GM13977 (cell line): ENCODE results near the gene SCPEP1.
A peak's percentile ranks its signal among the peaks of the same experiment; 100 is the strongest.
"Not testable (repeated sequence)": the region's sequence is repeated elsewhere in the genome, so short reads cannot be mapped to it uniquely, and the experiment has no call there.

Experiments used
- DNase-seq: peaks from one replicate; pipeline ENCODE4 v3.0.0; 2012; ENCODE audit warnings: low spot score
- CTCF ChIP-seq: IDR thresholded peaks from 2 replicates; pipeline ENCODE4 v1.5.1; 2012; ENCODE audit warnings: mild to moderate bottlenecking, control low read depth; ENCODE audit not compliant: insufficient read depth; ENCODE audit errors: extremely low read depth, missing control alignments
- in situ Hi-C: fragments of 300-500 bp; cut with MboI; formaldehyde crosslinking; loops from one replicate; pipeline ENCODE4 v1.12.0; 2022; ENCODE audit warnings: low sequenced_read_pairs, low pct_unique_long_range_greater_than_20kb, mixed read lengths, inconsistent platforms; ENCODE audit not compliant: unreplicated experiment

Gene SCPEP1

GRCh38 chr17:56934280-56934679 is 43.7 kb upstream of the SCPEP1 start:
- no peak for TF ChIP-seq CTCF
- in situ Hi-C loops: no loop called here
- DNase-seq: no peak

- TF ChIP-seq CTCF: no peak
- in situ Hi-C loops: loop anchor here (5.0 kb wide), 1 partner anchor 118 kb away; no protein-coding TSS in a partner anchor
- no peak for DNase-seq
Observed at GRCh38 chr17:56935461-56935860, 42.5 kb upstream of the SCPEP1 start.

GRCh38 chr17:56936697-56937322 is 41.1 kb upstream of the SCPEP1 start:
- no peak for TF ChIP-seq CTCF
- in situ Hi-C loops: loop anchor here (5.0 kb wide), 1 partner anchor 120 kb away; no protein-coding TSS in a partner anchor
- no peak for DNase-seq

GRCh38 chr17:56937687-56938086 is 40.2 kb upstream of the SCPEP1 start:
- no peak for TF ChIP-seq CTCF
- in situ Hi-C loops: loop anchor here (5.0 kb wide), 1 partner anchor 120 kb away; no protein-coding TSS in a partner anchor
- no peak for DNase-seq

GRCh38 chr17:56938206-56938605 is 39.7 kb upstream of the SCPEP1 start:
- DNase-seq: not testable (repeated sequence)
- in situ Hi-C loops: loop anchor here (5.0 kb wide), 1 partner anchor 121 kb away; no protein-coding TSS in a partner anchor

GRCh38 chr17:56939869-56940484 is 38.0 kb upstream of the SCPEP1 start:
- in situ Hi-C loops: loop anchor here (5.0 kb wide), 1 partner anchor 123 kb away; no protein-coding TSS in a partner anchor
- peak; percentile 71 for DNase-seq

More at GRCh38 chr17:56939869-56940484, 38.0 kb upstream of the SCPEP1 start:
- TF ChIP-seq CTCF: peak; percentile 60
